HG02678 (cell line): ENCODE results near the gene MAL.
"Not testable (repeated sequence)": the region's sequence is repeated elsewhere in the genome, so short reads cannot be mapped to it uniquely, and the experiment has no call there.

ENCODE experiments used
- ATAC-seq: cut with Tn5 transposase; IDR thresholded peaks from one replicate; pipeline ENCODE4 v1.9.1; 2021; ENCODE audit warnings: mild to moderate bottlenecking, moderate library complexity; ENCODE audit not compliant: unreplicated experiment

The MAL gene

GRCh38 chr2:95086017-95086416, 60.5 kb downstream of the MAL start:
- no peak for ATAC-seq

GRCh38 chr2:95087379-95087778, 61.9 kb downstream of the MAL start:
- no peak for ATAC-seq

GRCh38 chr2:95091885-95092555, 66.5 kb downstream of the MAL start:
- ATAC-seq: no peak

- not testable (repeated sequence) for ATAC-seq
These were observed 72.8 kb downstream of the MAL start for GRCh38 chr2:95098273-95098672.

GRCh38 chr2:95099910-95100309, 74.4 kb downstream of the MAL start:
- ATAC-seq: no peak
